GM18526 (cell line): ENCODE measurements around the gene SUCLG1.

Experiments
- POLR2A ChIP-seq: IDR thresholded peaks from 3 replicates; pipeline ENCODE4 v1.6.1; 2011; ENCODE audit not compliant: insufficient read length; ENCODE audit errors: extremely low read depth

Gene SUCLG1

DNA sequence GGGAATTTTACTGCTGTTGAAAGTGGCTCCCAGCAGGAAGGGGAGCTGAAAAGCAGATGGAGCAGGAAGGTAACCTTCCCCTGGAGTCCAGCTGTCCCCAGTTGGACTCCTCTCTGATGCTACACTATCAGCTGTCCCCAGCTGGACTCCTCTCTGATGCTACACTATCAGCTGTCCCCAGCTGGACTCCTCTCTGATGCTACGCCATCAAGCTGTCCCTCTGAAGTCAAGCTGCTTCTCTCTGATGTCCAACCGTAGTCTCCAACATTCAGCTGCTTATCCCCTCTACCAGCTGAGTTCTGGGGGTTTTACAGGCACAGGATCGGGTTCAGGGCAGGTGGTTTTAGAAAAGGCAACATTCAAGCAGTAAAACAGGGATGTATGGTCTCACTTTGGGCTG is 19.8 kb upstream of the SUCLG1 start:
- no peak for TF ChIP-seq POLR2A

DNA sequence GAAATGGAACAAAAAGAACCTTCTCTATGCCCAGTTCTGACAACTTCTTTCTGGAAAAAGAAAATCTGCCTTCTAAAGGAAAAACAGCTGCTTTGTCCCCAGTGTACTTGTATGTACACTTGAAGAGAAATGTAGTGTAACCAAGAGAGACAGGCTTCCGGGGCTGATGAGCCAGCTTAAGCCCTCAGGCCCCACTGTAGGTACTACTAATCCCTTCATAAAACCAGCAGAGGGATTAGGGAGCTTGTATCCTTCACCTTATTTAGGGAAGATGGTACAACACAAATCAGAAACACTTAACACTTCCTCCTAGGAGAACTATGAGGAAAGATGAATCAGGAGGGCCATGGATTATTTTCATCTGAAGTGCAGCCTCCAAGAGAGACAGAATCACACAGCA is 18.8 kb upstream of the SUCLG1 start:
- no peak for TF ChIP-seq POLR2A

DNA sequence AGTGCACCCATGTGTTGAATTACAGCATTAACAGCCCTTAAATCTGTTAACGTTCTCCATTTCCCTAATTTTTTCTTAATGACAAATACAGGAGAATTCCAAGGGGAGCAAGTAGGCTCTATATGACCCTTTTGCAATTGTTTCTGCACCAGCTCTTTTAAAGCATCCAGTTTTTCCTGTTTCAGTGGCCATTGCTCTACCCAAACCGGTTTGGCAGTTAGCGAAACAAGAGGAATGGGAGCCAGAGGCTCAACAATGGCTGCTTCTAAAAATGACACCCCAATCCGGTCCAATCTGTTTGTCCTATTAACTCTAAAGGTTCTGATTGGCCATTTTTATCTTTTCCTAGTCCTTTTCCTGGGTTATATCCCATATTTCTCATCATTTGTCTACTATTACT is 15.1 kb upstream of the SUCLG1 start:
- no peak for TF ChIP-seq POLR2A

DNA sequence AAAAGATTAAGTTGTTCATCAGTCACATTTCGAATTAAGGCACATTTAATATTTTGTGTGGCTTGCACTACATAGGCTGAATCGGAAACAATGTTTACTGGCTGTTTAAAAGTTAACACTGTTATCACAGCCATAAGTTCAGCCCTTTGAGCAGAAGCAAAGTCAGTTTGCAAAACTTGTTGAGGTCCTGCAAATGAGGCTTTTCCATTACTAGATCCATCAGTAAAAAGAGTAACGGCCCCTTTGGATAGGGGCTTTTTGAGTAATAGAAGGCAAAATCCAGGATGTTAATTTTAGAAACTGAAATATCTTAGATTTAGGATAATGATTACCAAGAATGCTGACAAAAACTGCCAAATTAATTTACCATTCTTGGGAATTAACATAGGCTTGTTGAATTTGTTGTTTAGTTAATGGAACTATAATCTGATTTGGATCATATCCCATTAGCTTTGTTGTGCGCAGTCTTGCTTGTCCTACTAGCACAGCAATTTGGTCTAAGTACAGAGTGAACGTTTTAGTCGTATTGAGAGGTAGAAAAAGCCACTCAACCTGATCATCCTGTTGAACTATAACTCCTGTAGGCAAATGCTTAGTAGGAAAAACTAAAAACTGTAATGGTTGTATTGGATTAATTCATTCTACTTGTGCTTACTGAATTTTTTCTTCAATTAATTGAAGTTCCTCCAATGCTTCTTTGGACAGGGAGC is 13.9 kb upstream of the SUCLG1 start:
- TF ChIP-seq POLR2A = no peak

DNA sequence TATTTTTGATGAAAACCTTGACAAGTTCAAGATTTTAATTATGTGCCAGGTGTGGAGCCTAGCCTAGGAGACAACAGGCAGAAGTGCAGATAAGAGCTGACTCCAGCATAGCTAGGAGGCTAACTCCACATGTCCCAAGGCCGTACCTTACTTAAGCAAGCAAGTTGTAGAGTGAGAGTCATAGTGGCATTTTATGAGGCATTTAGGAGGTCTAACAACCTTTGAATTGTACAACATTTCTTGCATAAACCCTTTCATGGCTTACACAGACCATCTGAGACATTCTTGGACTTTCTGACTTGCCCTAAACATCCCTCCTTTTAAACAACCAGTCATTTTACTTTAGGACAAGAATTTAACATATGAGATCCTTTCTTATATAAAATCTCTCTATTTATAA is 8.3 kb upstream of the SUCLG1 start:
- TF ChIP-seq POLR2A = no peak

DNA sequence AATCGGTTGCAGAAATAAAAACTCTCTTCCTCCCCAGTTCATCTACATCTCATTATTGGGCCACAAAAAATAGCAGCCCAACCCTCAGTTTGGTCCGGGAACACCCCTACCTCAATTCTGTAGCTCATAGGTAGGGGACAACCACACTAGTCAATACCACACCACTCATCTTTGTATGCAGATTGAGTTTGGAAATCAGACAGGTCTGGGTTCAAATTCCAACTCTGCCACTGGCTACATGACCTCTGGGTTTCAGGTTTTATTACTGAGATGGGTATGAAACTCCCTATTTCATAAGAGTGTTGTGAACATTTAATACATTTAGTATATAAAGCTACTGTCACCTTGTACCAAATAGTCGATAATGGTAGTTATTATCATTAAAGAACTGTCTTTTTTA is 2.2 kb upstream of the SUCLG1 start:
- no peak for TF ChIP-seq POLR2A

DNA sequence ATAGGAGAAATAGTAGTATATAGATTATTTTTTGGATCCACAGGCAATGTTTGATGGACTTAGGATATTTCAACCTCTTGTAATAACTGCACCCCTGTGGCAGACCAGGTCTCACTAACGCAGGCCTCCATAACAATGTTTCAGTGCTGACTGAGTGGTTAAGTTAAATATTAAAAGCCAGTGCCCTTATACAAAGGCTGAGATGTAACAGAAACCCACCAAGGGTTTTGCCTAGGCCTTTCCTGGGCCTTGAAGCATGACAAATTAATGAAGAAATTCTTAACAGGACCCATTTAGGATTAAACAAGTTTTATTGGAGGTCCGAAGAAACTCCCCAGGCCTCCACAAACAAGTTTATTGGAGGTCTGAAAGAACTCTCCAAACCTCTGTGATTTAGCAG is 1.6 kb upstream of the SUCLG1 start:
- no peak for TF ChIP-seq POLR2A

DNA sequence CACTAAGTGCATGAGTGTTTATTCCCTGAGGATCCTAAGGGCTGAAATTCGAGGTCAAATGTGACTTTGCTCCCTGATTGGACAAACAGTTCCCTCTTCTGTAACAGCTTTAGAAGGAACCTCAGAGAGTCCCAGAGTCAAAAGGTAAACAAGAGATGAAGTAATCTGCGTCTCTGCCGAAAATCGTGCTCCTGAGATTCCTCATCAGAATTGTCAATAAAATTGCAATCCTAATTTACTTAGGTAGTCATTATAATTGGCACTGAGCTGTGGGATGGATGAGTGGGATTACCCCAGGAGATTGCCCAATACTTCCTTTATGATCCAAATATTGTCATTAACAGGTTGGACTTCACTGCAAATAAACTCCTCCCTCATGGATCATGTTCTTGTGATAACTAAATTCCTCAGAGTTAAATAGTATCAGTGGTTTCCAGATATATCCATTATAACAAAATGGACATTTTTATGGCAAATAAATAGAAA is 907 bp upstream of the SUCLG1 start:
- no peak for TF ChIP-seq POLR2A

DNA sequence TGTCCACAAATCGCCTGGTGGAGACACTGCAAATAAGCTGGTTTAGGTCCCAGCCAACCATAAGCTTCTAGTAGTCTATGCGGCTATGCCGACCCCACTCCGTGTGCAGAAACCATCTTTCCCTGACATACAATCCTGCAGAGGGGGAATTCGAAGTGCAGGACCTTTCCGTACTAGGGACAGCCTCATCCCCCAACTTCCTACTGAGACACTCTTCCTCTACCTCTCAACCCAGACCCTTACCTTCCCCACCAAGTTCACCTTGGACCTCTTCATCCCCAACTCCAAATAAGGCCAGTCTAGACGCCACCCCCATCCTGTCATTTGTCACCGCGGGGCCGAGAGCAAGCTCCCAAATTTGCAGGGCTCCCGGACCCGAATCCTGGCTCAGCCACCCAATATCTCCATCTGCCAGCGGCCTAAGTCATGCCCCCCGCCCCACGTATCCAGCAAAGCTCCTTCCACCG is 496 bp downstream of the SUCLG1 start:
- TF ChIP-seq POLR2A = no peak

DNA sequence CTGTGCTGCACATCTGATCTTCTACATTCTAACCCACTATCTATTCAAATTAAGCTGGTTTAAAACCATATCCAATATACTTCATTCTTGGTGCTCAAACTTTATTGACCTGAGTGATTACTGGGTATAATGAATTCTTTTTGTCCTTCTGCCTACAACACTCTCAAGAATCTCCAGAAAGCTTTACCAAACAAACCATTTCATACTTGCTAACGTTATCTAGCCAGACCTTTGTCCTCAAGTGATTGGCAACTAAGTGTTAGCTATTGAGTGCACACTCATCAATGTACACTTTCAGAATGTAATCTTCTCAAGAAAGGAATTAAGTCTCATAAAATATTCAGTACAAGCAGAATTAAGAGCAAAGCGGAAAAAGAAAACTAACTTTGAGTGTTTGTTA is 1.4 kb downstream of the SUCLG1 start:
- no peak for TF ChIP-seq POLR2A

DNA sequence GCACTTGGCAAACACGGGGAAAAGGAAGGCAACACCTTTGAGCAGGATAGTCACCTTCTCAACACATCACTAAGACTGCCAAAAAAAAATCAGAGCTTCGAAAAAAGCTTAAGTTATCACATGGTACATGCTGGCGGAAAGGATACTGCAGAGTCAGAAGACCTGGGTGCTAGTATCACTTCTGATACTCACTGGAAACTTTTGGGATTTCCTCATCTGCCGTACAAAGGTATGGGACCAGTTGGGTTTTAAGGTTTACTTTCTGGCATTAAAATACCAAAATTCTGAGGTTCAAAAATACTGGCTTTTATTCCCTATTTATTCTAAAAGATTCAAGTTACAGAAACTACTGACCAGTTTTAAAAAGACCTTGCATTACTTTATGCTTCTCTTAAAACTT is 2.9 kb downstream of the SUCLG1 start:
- no peak for TF ChIP-seq POLR2A

DNA sequence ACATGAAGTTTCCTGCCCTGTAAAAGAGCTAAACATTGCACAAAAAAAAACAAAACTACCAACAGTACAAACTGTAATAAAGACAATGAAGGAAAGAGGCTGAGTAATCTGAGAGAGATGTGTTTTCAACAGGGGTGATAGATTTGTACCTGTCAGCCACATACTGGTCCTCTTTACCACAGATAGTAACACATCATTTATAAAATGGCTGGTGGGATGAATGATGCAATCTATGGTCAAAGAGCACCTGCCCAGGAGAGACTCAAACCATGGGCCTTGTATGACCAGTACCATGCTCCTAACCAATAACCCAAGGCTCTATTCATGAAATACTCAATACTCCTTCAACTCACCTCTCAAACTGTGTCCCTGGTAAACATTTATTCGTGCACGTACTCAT is 4.5 kb downstream of the SUCLG1 start:
- TF ChIP-seq POLR2A = no peak

DNA sequence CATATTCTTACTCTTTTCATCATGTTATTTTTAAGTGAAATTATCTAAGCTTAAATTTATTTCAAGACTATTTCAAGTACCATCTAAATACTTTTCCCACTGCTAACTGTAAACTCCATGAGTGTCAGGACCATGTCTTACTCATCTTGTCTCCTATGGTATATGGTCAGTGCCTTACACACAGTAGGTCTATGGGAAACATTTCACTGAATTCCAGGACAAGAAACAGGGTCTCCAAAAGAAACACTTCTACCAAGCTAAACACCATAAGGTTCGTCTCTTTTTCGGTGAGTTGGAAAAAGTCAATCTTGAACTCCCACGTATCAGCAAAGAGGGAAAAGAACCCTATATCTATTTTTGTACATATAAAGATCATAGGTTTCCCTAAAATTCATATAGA is 6.5 kb downstream of the SUCLG1 start:
- no peak for TF ChIP-seq POLR2A

DNA sequence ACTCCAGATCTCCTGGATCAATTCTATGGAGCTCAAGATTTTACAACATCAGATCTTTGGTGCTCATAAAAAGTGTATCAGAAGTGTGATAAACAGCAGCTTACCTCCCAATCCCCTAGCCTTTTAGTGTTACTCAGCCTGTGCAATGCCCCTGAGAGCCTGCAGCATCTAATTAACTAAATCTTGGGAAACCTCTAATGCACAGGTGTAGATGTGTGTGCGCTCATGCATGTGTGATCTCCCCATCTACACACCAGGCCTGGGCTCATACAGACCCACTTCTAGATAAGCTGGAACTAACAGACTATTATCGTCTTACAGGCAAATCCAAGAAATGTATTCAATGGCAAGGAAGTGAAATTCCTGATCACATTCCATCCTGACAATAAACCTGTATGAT is 7.5 kb downstream of the SUCLG1 start:
- no peak for TF ChIP-seq POLR2A

DNA sequence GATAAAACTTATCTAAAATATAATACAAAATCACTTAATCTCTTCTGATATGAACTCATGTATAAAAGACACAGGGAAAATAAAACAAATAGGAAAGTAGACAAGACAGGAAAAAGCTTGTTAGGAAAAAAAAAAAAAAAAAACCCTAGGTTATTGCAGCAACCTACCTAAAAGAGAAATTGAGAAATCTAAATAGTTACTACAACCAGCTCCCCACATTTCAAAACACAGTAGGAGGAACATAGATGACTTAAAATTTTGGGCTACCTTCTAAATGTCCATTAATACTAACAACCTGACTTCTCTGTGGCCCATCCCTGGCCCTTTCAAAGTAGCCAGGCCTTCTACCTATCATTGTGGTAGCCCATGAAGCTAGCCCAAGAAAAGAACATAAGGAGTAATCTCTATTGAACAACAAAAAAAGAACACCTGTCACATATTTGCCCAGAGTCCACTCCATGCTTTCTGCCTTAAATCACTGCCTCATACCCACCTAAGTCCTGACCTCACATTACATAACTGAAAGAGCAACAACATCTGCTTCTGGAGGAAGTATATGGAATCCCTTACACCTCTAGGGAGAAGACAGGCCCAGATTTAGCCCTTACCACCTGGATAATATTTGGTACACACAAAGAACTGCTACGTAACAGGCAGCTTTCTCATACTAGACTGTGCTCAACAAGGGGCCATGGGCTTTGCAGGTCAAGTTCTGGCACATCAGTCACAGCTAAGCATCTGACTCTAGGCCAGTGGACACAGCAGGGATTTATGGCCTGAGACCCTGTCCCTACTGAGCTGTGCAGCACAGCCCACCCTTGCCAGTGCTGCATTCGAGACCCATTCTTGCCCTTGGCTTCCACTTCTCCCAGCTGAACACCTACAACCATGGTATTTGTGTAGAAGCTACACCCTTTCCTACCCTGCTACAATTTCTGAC is 8.5 kb downstream of the SUCLG1 start:
- no peak for TF ChIP-seq POLR2A

DNA sequence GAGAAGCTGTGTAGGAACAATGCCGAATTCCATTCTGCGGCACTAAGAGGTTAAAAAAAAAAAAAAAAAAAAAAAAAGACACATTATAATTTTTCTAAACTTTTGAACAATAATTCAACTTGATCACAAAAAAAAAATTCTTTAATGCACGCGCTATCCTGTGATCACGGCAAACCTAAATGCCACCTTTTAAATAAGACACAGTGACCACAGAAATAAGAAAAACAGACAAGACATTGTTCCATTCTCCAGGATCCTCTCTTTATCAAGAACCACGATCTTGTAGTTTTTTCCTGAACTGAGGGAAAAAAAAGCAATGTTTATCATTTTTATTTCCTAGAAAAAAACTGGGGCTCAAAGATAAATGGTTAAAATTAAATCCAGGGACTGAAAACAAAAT is 9.4 kb downstream of the SUCLG1 start:
- no peak for TF ChIP-seq POLR2A

DNA sequence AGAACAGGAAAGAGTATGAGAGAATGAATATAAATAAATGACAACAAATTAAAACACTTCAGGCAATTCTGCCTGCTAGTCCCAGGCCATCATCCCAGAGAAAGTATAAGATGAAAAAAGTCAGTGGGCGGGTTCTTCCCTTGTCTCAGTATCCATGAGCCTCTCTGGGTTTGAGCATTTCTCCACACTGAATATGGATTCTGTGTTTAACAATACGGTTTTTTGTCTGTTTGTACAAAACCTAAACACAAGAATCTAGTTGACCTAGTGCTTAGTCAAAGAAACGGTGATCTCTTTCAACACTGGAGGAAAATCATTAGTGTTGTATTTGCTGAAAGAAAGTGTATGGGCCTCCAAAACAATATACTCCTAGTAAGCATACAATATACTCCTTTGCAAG is 10.0 kb downstream of the SUCLG1 start:
- no peak for TF ChIP-seq POLR2A

DNA sequence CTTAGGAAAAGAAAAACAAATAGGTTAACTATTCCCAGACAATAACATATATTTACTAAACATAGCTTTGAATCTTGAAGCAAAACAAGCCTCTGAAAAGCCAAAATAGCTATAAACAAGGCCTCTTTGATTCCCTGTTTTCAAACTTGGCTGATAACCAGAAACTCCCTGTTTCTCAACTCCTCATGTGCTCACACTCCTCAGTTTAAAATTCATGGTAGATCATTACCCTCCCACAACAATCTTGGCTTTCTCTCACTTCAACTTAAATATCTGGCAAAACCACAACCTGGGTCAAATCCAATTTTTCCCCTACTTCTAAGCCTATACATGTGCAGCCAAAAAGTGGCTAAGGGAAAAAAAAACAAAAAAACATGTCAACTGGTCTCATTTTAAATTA is 15.6 kb downstream of the SUCLG1 start:
- no peak for TF ChIP-seq POLR2A
